ENCODE data around the gene CFAP47.
A peak's percentile ranks its signal among the peaks of the same experiment; 100 is the strongest.
"Not testable (repeated sequence)": the region's sequence is repeated elsewhere in the genome, so short reads cannot be mapped to it uniquely, and the experiment has no call there.

Gene CFAP47

GRCh38 chrX:36234840-36235528, 315.4 kb downstream of the CFAP47 start:
- not testable (repeated sequence) for DNase-seq

GRCh38 chrX:36241397-36241796, 321.9 kb downstream of the CFAP47 start:
- DNase-seq, result peak in 1 of 2 experiments; percentile 0

- no peak for DNase-seq
Measured at GRCh38 chrX:36266155-36266554, 346.6 kb downstream of the CFAP47 start.

GRCh38 chrX:36310136-36310535, 390.6 kb downstream of the CFAP47 start:
- DNase-seq, result no peak

GRCh38 chrX:36314303-36314702, 394.8 kb downstream of the CFAP47 start:
- no peak for DNase-seq

GRCh38 chrX:36334572-36334971, 415.0 kb downstream of the CFAP47 start:
- no peak for DNase-seq

- no peak for DNase-seq
Measured at GRCh38 chrX:36336751-36337150, 417.2 kb downstream of the CFAP47 start.

GRCh38 chrX:36344301-36344700, 424.8 kb downstream of the CFAP47 start:
- no peak for DNase-seq

GRCh38 chrX:36348509-36348908, 429.0 kb downstream of the CFAP47 start:
- DNase-seq, result no peak

- DNase-seq, result no peak
Measured at GRCh38 chrX:36357855-36358254, 438.3 kb downstream of the CFAP47 start.

- no peak for DNase-seq
Measured at GRCh38 chrX:36364262-36364661, 444.7 kb downstream of the CFAP47 start.

- DNase-seq, result no peak
Measured at GRCh38 chrX:36383495-36383894, 464.0 kb downstream of the CFAP47 start.

- no peak for DNase-seq
Measured at GRCh38 chrX:36388901-36389300, 469.4 kb downstream of the CFAP47 start.

GRCh38 chrX:36401774-36402173, 482.2 kb downstream of the CFAP47 start:
- no peak for DNase-seq

- peak in 1 of 2 experiments; percentile 8 for DNase-seq
Measured at GRCh38 chrX:36407836-36408235, 488.3 kb downstream of the CFAP47 start.

- DNase-seq, result no peak
Measured at GRCh38 chrX:36414056-36414455, 494.5 kb downstream of the CFAP47 start.

GRCh38 chrX:36422368-36422767, 502.8 kb downstream of the CFAP47 start:
- DNase-seq, result no peak

GRCh38 chrX:36431819-36432218, 512.3 kb downstream of the CFAP47 start:
- no peak for DNase-seq

- no peak for DNase-seq
Measured at GRCh38 chrX:36434522-36434921, 515.0 kb downstream of the CFAP47 start.
